ENCODE results near the gene MYH10. TPM values are rescaled to one million over a fixed set of nuclear protein-coding genes. Genes with fewer than 3 reads are reported as not detected.

Gene MYH10
- total RNA-seq: 119 and 120 TPM in 2 replicates

DNA sequence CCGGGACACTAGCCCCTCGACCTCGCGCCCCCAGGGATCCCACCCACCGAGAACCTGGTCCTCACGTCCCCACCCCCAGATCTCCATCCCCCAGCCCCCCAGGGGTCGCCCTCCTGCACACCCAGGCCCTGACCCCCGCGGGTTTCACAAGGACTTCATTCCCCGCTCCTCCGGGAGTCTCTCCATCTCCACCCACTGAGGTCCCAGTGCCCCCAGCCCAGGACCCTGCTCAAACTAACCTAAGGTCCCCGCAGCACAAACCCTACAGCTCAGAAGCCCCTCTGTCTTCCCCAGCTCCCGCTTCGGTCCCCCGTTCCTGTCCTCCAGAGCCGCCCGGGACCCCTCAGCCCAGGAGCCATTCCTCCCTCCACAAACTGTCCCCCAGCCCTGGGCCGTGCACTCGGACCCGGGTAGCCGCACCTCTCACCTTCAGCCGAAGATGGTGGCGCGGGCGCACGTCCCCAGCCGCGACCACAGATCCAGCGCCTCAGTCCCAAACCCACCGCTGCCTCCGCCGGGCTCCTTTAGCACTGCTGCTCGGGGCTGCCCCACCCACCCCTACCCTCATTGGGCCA, at the start of gene MYH10:
Gene MYH10 (minus strand): TSS at position 499 of the 575 bp plus-strand sequence. CDS start 7,479 bp downstream, outside the sequence.

DNA sequence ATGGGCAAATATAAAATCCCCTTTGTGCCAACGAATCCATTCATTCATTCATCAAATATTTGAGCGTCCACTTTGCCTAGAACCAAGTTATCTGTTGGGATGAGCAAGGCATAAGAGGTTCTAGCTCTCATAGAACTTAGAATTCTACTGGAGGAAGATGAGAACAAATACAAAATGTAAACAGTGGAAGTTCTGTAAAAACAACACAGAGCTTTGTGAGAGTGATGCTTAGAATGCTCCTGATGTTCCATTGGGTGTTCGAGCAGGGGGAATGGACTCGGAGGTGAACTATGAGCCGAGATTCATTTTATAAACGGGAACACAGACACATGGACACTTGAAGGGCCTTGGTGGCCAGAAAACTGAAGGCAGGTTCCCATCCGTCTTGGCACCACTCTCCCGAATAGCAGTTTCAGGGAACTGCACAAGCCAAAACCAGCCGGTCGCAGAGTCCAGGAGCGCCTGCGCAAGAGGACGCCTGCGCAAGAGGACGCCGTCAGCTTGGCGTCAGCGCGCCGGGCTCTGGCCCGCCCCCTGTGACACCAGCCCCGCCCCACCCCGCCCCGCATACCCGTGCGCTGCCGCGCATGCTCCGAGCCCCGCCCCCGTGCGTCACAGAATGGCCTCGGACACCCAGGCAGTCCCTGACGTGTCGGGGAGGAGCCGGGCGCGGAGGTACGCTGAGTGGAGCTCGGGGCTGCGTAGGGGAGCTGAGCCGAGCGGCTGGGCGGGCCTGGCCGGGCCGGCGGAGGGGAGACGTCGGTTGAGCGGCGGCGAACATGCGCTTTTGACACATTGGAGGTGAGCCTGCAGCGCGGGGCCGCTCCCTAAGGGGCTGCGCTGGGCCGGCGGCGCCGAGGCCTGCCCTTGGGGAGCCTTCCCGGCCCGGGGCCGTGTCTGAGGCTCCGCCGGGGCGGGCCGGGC, 195.0 kb downstream of the MYH10 start, which contains the start of gene NDEL1:
Gene NDEL1 (plus strand): TSS at position 640 of the 924 bp plus-strand sequence. CDS start 8,388 bp downstream, outside the sequence.

Other genes starting within 250 kb of the MYH10 start
- 3,512 and 6,339 TPM in 2 replicates for gene RPL26, start 247.5 kb downstream of the MYH10 start, total RNA-seq
- not detected in 2 replicates for gene RNF222, start 232.9 kb downstream of the MYH10 start, total RNA-seq
- gene NDEL1, start 194.8 kb downstream of the MYH10 start, total RNA-seq: 27.2 and 29.8 TPM in 2 replicates
- not detected in 2 replicates for gene CCDC42, start 114.1 kb upstream of the MYH10 start, total RNA-seq
- not detected in 2 replicates for gene SPDYE4, start 127.8 kb upstream of the MYH10 start, total RNA-seq
- gene MFSD6L, start 168.6 kb upstream of the MYH10 start, total RNA-seq: not detected in 2 replicates
- gene PIK3R6, start 236.9 kb upstream of the MYH10 start, total RNA-seq: not detected in 2 replicates

Data from bronchial smooth muscle cell (primary cell).